NCI-H128 (cell line): ENCODE data around the gene RNF31.

ENCODE experiments used
- DNase-seq: peaks from one replicate; lab custom pipeline; 2025; ENCODE audit not compliant: unreplicated experiment; lab: John Stamatoyannopoulos, UW

RNF31 gene

DNA sequence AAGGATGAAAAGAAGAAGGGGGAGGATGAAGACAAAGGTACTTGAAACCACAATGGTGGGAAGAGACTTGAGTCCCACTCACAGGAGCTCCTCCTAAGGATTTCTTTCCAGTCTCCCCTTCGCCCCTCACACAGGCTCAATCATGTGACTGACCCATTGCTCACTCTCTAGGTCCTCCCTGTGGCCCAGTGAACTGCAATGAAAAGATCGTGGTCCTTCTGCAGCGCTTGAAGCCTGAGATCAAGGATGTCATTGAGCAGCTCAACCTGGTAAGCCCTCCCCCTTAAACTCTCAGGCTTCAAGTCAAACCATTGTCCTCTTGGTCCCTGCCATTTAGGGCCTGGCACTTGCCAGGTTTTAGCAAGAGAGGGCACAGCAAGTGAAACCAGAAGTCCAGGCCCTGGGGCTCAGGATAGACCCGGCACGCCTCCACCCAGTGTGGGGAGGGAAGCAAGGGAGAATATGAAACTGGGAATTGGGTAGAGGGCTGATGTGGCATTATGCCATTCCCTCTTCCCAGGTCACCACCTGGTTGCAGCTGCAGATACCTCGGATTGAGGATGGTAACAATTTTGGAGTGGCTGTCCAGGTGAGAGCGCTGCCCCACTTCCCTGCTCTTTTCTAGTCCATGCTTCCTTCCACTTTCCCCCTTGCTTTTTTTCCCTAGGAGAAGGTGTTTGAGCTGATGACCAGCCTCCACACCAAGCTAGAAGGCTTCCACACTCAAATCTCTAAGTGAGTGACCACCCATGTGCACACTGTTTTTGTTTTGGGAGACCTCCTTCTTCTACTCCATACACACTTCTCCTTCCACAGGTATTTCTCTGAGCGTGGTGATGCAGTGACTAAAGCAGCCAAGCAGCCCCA lies 9.5 kb upstream of the RNF31 start:
- no peak for DNase-seq

DNA sequence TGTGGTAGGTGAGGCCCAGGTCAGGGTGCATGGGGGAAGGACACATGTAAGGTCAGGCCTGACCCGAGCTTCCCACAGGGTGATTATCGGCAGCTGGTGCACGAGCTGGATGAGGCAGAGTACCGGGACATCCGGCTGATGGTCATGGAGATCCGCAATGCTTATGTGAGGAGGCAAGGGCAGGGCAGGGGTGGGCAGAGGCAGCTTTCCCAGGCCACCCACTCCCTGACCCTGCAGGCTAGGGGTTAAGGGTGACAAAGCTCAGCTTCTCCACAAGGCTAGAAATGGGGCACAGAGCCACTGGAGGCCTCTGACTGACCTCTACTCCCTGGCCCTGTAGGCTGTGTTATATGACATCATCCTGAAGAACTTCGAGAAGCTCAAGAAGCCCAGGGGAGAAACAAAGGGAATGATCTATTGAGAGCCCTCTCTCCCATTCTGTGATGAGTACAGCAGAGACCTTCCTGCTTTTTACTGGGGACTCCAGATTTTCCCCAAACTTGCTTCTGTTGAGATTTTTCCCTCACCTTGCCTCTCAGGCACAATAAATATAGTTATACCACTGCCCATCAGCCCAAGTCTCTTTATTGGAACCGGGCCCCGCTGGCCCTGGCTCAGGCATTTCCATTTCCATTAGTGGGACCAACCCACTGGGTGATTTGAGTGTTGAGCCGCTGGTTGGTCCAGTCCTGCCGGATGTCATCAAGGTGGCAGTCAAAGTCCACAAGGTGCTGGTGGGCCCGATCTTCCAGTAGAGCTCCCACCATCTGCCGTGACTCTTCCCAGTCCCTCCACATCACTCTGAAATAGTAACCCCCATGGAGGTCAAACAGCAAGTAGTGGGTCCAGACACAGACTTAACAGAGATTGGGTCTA lies 8.7 kb upstream of the RNF31 start:
- DNase-seq: no peak

DNA sequence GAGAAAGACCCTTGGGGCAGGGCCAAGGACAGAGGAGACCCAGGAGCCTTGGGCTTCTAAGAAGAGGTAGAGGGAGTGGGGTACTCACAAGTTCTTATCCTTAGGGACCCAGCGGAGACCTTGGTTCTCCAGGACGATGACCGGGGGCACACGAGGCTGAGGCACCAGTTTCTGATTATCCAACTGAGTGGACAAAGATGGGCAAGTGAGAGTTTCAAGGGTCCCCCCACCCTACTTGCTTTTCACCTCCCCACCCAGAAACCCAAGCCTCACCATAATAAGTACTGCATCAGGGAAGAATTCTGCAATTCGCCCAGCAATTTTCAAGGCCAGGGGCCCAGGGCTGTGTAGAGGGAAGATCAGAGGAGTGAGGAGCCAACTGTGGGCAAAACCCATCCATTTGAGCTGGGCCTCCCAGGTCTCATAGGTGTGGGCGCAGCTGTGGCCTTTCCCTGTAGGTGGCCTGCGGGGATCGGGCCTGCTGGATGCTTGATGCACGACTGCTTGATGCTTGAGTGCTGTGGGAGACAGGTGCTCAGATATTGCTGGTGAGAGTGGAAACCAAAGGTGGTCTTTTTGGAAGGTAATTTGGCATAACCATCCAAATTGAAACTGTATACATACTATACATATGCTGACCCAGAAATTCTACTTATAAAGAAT lies 7.9 kb upstream of the RNF31 start:
- no peak for DNase-seq

DNA sequence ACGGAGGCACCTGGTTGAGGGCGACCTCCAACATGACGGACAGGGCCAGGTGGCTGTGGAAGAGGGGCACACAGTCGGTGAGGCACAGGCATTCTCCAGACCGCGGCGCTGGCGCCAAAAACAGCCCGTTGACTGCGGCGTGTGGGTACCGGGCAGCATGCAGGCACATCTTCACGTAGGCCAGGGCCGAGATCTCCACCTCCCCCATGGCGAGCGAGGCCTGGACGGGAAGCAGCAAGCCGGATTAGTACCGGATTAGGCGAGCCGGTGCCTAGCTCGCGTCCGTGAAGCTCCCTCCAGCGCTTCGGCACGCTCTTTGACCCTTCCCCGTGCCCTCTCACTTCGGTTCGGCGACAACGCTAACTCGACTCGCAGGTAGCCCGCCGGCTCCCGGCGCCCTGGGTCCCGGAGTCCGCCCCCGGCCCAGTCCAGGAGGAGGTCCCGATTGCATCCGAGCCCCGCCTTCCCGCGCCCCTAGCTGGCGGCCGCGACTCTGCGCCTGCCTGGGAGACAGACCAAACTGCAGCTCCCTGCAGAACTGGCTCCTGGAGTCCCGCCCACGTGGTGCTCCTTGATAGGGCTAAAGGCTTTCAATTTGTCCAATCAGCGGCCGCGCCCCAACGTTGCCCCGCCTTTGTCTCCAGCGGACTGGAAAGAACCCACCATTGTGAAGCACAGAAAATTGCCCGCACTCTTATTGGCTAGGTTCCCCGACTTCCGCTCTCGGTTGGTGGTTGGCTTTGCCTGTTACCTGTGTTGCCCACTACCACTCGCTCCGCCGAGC lies 6.0 kb upstream of the RNF31 start, which contains the start of gene EMC9:
TSS of gene EMC9 (minus strand) at position 495 of the 784 bp plus-strand sequence. CDS start at position 208, 287 bp downstream.
- DNase-seq: peak; percentile 100

DNA sequence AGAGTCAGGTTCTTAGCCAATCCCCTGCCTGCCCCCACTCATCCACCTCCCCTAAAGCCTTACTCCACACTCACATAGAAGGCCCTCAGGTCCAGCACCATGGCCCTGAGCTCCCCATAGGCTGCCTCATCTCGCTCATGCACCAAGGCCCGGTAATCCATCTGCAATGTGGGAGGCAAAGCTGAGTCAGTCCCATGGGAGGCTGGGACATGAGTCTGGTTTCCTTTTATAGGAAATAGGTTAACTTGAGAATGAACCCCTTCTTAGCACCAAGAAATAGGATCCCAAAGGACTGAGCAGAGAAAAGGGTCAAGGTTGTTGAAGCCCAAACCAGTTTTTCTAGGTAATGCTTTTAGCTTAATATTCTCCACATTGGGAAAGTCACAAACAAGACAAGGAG lies 3.8 kb upstream of the RNF31 start:
- no peak for DNase-seq

- no peak for DNase-seq
These were observed 2.8 kb upstream of the RNF31 start for GRCh38 chr14:24144451-24144850.

DNA sequence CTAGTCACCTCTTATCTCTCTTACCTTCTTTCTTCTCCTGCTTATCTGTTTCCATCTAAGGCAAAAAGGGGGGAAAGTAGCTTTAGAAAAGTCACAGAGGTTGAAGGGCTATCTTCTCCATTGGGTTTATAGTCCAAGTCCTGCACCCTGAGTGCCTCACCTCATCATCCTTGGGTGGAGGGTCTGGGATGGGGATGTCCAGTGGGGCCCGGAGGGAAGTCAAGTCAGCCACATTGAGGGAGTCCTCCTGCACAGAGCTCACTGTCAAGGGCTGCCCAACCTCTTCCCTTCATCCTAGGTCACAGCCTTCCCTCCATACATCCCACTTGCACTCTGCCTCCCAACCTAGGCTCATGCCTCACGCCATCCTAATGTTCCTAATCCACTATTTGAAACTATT lies 2.1 kb upstream of the RNF31 start:
- DNase-seq: no peak

- no peak for DNase-seq
These were observed 1.4 kb upstream of the RNF31 start for GRCh38 chr14:24145690-24146452.

GRCh38 chr14:24146453-24146977 lies 783 bp upstream of the RNF31 start, which contains the start of gene PSME2:
Gene PSME2, minus strand, starts transcription at chr14:24146610. Its CDS starts 29 bp downstream, at chr14:24146581.
- peak; percentile 91 for DNase-seq

DNA sequence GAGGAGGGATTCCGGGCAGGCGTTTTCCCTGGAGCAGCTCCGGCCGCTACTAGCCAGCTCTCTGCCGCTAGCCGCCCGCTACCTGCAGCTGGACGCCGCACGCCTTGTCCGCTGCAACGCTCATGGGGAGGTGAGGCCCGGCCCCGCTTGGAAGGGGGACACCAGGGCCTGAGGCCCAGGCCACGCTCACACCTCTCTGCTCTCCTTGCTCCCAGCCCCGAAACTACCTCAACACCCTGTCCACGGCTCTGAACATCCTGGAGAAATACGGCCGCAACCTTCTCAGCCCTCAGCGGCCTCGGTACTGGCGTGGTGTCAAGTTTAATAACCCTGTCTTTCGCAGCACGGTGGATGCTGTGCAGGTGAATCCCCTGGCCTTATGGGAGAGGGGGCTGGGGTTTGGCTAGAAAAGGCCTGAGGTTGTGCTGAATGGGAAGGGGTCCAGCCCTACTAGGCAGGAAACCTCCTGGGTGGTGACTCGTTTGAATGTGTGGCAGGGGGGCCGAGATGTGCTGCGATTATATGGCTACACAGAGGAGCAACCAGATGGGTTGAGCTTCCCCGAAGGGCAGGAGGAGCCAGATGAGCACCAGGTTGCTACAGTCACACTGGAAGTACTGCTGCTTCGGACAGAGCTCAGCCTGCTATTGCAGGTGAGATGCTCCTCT lies 597 bp downstream of the RNF31 start:
- no peak for DNase-seq

- DNase-seq: no peak
These were observed 2.1 kb downstream of the RNF31 start for GRCh38 chr14:24149302-24149969.

DNA sequence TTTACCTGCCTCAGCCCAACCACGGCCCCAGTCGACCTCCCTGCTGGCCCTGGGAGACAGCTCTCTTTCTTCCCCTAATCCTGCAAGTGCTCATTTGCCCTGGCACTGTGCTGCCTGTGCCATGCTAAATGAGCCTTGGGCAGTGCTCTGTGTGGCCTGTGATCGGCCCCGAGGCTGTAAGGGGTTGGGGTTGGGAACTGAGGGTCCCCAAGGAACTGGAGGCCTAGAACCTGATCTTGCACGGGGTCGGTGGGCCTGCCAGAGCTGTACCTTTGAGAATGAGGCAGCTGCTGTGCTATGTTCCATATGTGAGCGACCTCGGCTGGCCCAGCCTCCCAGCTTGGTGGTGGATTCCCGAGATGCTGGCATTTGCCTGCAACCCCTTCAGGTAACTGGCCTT lies 2.8 kb downstream of the RNF31 start:
- DNase-seq: no peak

DNA sequence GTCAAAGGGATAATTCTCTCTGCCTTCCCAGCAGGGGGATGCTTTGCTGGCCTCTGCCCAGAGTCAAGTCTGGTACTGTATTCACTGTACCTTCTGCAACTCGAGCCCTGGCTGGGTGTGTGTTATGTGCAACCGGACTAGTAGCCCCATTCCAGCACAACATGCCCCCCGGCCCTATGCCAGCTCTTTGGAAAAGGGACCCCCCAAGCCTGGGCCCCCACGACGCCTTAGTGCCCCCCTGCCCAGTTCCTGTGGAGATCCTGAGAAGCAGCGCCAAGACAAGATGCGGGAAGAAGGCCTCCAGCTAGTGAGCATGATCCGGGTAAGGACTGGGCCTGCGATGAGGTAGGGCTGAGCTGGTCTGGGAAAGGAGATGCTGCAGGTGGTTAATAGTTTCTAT lies 3.3 kb downstream of the RNF31 start:
- DNase-seq: no peak

- DNase-seq: no peak
These were observed 3.7 kb downstream of the RNF31 start for GRCh38 chr14:24150993-24151392.

DNA sequence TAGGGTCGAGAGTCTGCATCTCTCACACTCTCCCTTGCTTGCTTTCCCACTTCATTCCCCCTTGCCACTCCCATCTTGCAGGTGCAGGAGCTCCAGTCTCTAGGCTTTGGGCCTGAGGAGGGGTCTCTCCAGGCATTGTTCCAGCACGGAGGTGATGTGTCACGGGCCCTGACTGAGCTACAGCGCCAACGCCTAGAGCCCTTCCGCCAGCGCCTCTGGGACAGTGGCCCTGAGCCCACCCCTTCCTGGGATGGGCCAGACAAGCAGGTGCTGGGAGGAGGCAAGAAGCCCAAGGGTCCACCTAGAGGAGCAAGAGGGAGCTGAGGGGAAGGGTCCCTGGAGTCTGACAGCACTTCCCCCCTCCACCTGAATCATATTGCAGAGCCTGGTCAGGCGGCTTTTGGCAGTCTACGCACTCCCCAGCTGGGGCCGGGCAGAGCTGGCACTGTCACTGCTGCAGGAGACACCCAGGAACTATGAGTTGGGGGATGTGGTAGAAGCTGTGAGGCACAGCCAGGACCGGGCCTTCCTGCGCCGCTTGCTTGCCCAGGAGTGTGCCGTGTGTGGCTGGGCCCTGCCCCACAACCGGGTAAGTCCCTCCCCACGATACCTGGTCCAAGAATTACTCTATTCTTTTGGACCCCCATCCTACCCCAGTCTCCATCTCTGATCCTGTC lies 4.2 kb downstream of the RNF31 start:
- no peak for DNase-seq

DNA sequence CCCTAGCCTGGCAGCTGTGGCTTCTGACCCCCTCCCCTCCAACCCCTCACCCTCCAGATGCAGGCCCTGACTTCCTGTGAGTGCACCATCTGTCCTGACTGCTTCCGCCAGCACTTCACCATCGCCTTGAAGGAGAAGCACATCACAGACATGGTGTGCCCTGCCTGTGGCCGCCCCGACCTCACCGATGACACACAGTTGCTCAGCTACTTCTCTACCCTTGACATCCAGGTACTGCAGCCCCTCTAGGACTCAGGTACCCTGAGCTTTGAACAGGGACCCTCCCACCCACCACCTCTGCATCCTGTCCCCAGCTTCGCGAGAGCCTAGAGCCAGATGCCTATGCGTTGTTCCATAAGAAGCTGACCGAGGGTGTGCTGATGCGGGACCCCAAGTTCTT lies 7.8 kb downstream of the RNF31 start:
- DNase-seq: no peak

- no peak for DNase-seq
These were observed 9.5 kb downstream of the RNF31 start for GRCh38 chr14:24156840-24157239.

DNA sequence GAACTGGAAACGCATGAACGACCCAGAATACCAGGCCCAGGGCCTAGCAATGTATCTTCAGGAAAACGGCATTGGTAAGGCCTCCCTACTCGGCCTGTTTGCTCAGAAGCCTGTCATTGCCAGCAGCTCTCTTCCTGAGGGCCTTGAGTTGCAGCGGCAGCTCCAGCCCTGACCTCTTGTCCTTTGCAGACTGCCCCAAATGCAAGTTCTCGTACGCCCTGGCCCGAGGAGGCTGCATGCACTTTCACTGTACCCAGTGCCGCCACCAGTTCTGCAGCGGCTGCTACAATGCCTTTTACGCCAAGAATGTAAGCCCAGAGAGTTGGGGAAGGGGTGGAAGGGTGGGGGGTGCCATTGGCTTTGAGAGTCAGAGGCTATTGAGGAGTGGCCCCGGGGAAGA lies 10.0 kb downstream of the RNF31 start:
- no peak for DNase-seq
